HG03469 (cell line): ENCODE results near the gene LYRM4.
"Not testable (repeated sequence)": the region's sequence is repeated elsewhere in the genome, so short reads cannot be mapped to it uniquely, and the experiment has no call there.

Experiments
- ATAC-seq: cut with Tn5 transposase; IDR thresholded peaks from one replicate; pipeline ENCODE4 v1.9.1; 2021; ENCODE audit warnings: mild to moderate bottlenecking, moderate library complexity, moderate number of reproducible peaks; ENCODE audit not compliant: unreplicated experiment

LYRM4 gene

GRCh38 chr6:5084781-5085647 lies 175.7 kb downstream of the LYRM4 start, which contains the start of gene PPP1R3G:
Gene PPP1R3G, plus strand, starts transcription at chr6:5085341. Its CDS starts 145 bp downstream, at chr6:5085486.
- no peak for ATAC-seq

- no peak for ATAC-seq
Measured at GRCh38 chr6:5084360-5084780, 176.4 kb downstream of the LYRM4 start.

- no peak for ATAC-seq
Measured at GRCh38 chr6:5083813-5084359, 176.9 kb downstream of the LYRM4 start.

GRCh38 chr6:5083307-5083583 lies 177.5 kb downstream of the LYRM4 start:
- ATAC-seq, result no peak

GRCh38 chr6:5082487-5083306 lies 178.1 kb downstream of the LYRM4 start:
- no peak for ATAC-seq

- no peak for ATAC-seq
Measured at GRCh38 chr6:5081955-5082354, 178.8 kb downstream of the LYRM4 start.

GRCh38 chr6:5081182-5081581 lies 179.6 kb downstream of the LYRM4 start:
- no peak for ATAC-seq

GRCh38 chr6:5080574-5080973 lies 180.2 kb downstream of the LYRM4 start:
- no peak for ATAC-seq

GRCh38 chr6:5079692-5080091 lies 181.1 kb downstream of the LYRM4 start:
- ATAC-seq, result no peak

- ATAC-seq, result no peak
Measured at GRCh38 chr6:5078121-5078669, 182.6 kb downstream of the LYRM4 start.

- ATAC-seq, result no peak
Measured at GRCh38 chr6:5076931-5077330, 183.8 kb downstream of the LYRM4 start.

GRCh38 chr6:5073992-5074391 lies 186.8 kb downstream of the LYRM4 start:
- no peak for ATAC-seq

- ATAC-seq, result no peak
Measured at GRCh38 chr6:5072440-5072839, 188.3 kb downstream of the LYRM4 start.

GRCh38 chr6:5071216-5071615 lies 189.5 kb downstream of the LYRM4 start:
- no peak for ATAC-seq

- no peak for ATAC-seq
Measured at GRCh38 chr6:5068153-5068751, 192.5 kb downstream of the LYRM4 start.

GRCh38 chr6:5067305-5067704 lies 193.4 kb downstream of the LYRM4 start:
- no peak for ATAC-seq

- ATAC-seq, result no peak
Measured at GRCh38 chr6:5066456-5067093, 194.2 kb downstream of the LYRM4 start.

GRCh38 chr6:5063617-5064016 lies 197.1 kb downstream of the LYRM4 start:
- no peak for ATAC-seq

GRCh38 chr6:5061152-5061551 lies 199.6 kb downstream of the LYRM4 start:
- no peak for ATAC-seq

GRCh38 chr6:5060439-5060838 lies 200.3 kb downstream of the LYRM4 start:
- ATAC-seq, result not testable (repeated sequence)
